Activated CD8-positive, alpha-beta memory T cell treated with anti-CD3 and anti-CD28 coated beads, Interleukin-2, amount 50 U/mL, for 48 hours (primary cell): Measurements from ENCODE around the gene SELENOH.

Source experiments
- DNase-seq: peaks from one replicate; pipeline ENCODE4 v3.0.0-alpha.2; 2020

SELENOH gene

DNA sequence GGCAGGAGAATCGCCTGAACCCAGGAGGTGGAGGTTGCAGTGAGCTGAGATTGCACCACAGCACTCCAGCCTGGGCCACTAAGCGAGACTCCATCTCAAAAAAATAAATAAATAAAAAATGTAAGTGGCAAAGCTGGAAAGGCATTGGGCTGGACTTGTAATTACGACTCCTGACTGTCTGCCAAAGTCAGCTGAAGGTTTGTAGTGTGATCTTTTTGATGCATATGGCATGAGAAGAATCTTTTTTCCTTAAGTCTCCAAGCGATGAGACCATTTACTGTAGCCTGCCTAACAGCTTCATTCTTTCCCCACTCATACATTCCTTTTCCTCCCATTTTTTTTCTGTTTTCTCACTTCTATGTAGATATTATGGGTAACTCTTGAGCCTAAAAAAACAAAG is 45.1 kb downstream of the SELENOH start:
- no peak for DNase-seq

DNA sequence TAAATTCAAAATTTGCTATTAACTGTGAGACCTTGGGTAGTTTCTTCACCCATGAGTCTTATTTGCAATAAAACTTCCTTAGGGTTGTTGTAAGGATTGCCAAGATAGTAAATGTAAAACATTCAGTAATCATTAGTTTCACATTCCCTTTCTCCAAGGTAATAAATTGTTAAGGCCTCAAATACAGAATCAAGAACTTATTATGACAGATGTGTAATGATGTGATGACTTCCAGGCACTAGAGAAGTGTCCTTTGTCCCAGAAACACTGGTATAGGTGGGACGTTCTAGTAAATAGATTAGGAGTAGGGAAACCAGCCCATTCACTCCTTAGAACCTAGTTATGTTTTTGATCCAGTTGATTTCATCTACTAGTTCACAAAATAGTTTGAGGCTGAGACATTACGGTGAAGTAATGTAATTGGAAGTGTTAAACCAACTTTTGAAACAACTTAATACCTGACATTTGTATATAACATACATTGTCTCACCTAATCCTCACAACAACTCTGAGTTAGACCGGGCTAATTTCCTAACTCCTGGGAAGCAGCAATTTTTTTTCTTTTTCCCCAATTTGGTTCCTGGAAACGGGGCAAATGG is 45.8 kb downstream of the SELENOH start:
- DNase-seq: no peak

DNA sequence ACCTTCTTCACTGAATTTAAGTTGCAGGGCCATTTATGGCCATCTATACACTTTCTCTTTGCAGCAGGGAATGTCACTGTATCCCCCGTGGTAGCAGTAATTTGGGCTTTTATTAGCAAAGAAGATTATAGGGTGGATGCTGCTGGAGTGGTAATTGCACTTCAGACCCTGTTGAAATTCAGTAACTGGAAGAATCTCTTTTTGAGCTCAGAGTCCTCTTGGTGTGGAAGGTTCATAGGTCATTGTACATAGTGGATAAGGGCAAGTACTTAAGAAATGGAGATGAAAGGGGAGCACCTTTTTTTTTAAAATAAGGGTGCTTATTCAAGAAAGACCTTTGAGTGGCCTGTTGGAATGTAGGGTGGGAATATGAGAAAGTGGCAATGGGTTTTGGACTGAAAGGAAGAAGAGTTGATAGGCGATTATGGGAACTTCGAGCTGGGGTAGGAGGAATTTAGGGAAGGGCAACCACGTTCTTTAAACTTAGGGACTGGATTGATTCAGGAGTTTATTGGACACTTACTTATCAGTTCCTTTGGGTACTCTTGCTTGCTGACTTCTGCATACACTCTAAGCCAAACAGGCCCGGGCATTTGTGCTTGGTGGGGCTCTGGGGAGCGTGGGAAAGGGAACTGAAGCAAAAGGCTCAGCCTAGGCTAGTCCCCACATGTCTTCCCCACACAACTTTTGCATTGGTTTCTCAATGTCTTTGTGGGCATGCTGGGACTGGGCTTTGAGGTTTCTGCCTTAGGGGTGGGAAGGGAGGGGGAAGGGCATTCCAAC is 46.8 kb downstream of the SELENOH start:
- DNase-seq: no peak

DNA sequence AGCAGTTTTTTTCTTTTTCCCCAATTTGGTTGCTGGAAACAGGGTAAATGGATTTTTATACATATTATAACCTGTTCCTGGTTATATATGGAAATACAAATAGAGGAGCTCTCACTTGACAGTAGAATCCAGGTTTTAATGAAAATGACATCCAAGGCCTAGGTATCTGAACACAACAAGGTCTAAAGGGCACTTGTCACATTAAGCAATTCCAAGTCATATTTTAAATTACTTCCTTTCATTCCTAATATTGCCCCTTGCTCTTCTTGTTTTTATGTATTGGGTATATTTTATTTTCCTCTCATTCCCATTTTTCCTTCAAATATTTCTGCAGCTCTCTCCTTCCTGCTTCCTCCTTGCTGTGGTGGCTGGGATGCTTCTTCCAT is 47.4 kb downstream of the SELENOH start:
- no peak for DNase-seq

DNA sequence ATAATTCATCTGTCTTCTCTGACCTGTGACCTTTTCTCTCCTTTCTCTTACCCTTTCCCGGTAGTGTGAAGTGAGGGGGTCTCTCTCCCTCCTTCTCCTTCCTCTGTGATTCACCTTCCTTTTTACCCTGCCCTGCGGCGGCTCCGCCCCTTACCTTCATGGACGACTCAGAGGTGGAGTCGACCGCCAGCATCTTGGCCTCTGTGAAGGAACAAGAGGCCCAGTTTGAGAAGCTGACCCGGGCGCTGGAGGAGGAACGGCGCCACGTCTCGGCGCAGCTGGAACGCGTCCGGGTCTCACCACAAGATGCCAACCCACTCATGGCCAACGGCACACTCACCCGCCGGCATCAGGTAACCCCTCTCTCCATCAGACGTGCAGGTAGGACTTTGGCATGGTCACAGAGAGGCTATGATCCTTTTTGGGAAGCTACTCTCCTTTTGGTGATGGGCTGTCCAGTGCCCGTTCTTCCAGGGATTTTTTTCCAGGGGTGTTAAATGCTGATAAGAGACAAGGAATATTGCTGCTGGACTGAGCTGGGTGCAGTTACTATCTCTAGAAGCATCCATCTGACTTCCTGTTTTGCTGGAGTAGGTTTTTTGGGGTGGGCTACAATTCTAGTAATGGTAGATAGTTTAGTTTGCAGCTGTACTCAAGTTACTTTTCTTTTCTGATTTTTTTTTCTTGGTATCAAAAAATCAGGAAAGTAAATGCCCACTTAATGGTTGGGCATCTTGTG is 50.2 kb downstream of the SELENOH start:
- peak; percentile 52 for DNase-seq

DNA sequence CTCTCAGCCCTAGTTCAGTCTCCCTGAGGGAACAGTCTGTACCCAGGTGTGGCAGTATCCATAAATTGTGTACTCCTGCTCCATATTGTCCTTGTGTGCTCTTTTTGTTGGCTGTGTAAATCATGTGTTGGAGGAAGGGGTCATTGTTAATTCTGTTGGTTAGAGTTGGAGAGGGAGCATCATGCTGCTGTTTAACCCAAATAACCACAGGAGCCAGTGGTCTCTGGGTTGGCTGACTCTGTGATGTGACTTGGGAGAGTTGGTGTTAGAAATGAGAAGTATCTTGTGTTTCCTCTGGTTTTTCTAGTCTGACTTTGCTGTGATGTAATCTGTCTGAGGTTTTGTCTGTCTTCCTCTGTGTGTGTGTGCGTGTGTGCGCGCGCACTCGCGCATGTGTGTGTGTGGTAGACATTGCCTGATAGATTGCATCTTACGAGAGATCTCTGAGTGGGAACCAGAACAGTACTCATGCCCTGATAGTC is 50.8 kb downstream of the SELENOH start:
- peak; percentile 86 for DNase-seq

DNA sequence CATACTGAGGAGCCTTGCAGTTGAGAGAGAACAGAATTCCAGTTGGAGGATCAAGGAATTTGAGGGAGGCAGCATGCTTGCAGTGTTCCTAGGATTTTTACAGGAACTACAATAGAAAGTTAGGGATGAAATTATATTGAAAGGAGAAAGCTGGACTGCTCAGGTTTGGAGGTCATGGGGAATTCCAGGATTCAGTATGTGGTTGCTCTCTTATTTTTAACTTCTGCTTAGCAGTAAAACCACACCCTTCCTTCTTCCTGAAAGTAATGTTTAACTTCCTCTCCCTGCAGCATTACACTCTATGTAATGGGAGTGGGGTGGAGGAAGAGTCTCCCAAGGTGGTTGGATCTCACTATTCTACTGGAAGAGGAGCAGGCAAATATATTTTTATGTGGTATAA is 51.6 kb downstream of the SELENOH start:
- no peak for DNase-seq
